GM12878 (cell line): ENCODE measurements around the gene TGM6.

ENCODE experiments used
- EGR1 ChIP-seq, 2 experiments: IDR thresholded peaks; 1 replicate in 1 of 2; 2 replicates in 1 of 2; pipeline ENCODE4 v1.6.1; 2011 to 2012; ENCODE audit warnings: low read depth in 2 of 2, low read length in 2 of 2, borderline replicate concordance in 1 of 2, mild to moderate bottlenecking in 1 of 2, moderate library complexity in 1 of 2
- FOXM1 ChIP-seq: IDR thresholded peaks from 2 replicates; pipeline ENCODE4 v1.6.1; 2012; ENCODE audit warnings: low read depth, mild to moderate bottlenecking, inconsistent platforms, low read length, moderate library complexity
- HDGF ChIP-seq: fragments of 450-650 bp; IDR thresholded peaks from 2 replicates; pipeline ENCODE4 v1.6.1; 2016; ENCODE audit warnings: antibody characterized with exemption
- NFYB ChIP-seq: IDR thresholded peaks from 2 replicates; pipeline ENCODE4 v1.6.1; 2011; ENCODE audit warnings: low read depth, mild to moderate bottlenecking, low read length, improper control_type of control experiment, moderate library complexity; ENCODE audit not compliant: insufficient read depth
- RAD51 ChIP-seq: fragments of 450-650 bp; IDR thresholded peaks from 2 replicates; pipeline ENCODE4 v1.6.1; 2016; ENCODE audit warnings: moderate library complexity, mild to moderate bottlenecking, inconsistent platforms
- RFX5 ChIP-seq: IDR thresholded peaks from 2 replicates; pipeline ENCODE4 v1.6.1; 2011; ENCODE audit warnings: low read depth, low read length, improper control_type of control experiment
- SREBF1 ChIP-seq: IDR thresholded peaks from 2 replicates; pipeline ENCODE4 v1.6.1; 2012; ENCODE audit warnings: mild to moderate bottlenecking, low read length
- SREBF2 ChIP-seq: IDR thresholded peaks from 2 replicates; pipeline ENCODE4 v1.6.1; 2012; ENCODE audit warnings: mild to moderate bottlenecking, low read length
- TF ChIP-seq, protein P1 (sequence below), 3 experiments: IDR thresholded peaks in 2 of 3; conservative IDR thresholded peaks in 1 of 3; 2 replicates each; pipeline ENCODE4 v1.5.1; 2011; ENCODE audit warnings: low read depth in 3 of 3, low read length in 3 of 3, mild to moderate bottlenecking in 3 of 3, control low read depth in 2 of 3, moderate library complexity in 2 of 3, inconsistent platforms in 1 of 3, mixed read lengths in 1 of 3; ENCODE audit not compliant: control insufficient read depth in 2 of 3, insufficient read depth in 1 of 3; ENCODE audit errors: extremely low read depth in 1 of 3
- TF ChIP-seq, protein P2 (sequence below): IDR thresholded peaks from 2 replicates; pipeline ENCODE4 v1.6.1; 2012; ENCODE audit warnings: low read depth, low read length, improper control_type of control experiment
- TF ChIP-seq, protein P3 (sequence below): IDR thresholded peaks from 2 replicates; pipeline ENCODE4 v1.6.1; 2011; ENCODE audit warnings: borderline replicate concordance, low read depth, mild to moderate bottlenecking, moderate library complexity, mixed read lengths, low read length; ENCODE audit not compliant: insufficient read depth; ENCODE audit errors: extremely low read length

DNA sequence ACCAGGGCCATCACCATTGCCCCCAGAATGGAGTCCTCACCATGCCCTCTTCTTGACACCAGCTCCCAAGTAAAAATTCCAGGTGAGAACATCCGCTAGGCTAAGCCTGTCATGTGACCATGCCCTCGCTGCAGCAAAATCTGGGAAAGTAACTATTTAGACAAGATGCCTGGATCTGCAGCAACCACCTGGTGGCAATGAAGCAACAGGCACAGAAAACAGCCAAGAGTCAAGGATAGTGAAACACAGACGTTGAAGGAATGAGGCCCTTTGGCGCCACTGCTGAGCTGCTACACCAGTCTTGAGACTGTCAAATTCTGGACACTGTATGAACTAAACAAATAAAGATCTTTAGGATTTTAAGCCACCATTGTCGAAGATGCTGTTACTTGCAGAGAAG, 30.1 kb upstream of the TGM6 start:
- TF ChIP-seq SREBF2 (no peak), FOXM1 (no peak), NFYB (no peak), RAD51 (no peak), HDGF (no peak), SREBF1 (no peak), RFX5 (no peak), EGR1 (IDR thresholded peaks at IDR 0.05; ENCODE audit: borderline replicate concordance in 1 of 2, low read depth in 2 of 2, low read length in 2 of 2) (no peak)
- TF ChIP-seq, protein P1, sequence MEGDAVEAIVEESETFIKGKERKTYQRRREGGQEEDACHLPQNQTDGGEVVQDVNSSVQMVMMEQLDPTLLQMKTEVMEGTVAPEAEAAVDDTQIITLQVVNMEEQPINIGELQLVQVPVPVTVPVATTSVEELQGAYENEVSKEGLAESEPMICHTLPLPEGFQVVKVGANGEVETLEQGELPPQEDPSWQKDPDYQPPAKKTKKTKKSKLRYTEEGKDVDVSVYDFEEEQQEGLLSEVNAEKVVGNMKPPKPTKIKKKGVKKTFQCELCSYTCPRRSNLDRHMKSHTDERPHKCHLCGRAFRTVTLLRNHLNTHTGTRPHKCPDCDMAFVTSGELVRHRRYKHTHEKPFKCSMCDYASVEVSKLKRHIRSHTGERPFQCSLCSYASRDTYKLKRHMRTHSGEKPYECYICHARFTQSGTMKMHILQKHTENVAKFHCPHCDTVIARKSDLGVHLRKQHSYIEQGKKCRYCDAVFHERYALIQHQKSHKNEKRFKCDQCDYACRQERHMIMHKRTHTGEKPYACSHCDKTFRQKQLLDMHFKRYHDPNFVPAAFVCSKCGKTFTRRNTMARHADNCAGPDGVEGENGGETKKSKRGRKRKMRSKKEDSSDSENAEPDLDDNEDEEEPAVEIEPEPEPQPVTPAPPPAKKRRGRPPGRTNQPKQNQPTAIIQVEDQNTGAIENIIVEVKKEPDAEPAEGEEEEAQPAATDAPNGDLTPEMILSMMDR (IDR thresholded peaks at IDR 0.05 in 2 of 3, conservative IDR thresholded peaks at IDR 0.05 in 1 of 3; ENCODE audit: control insufficient read depth in 2 of 3, extremely low read depth in 1 of 3, insufficient read depth in 1 of 3, low read depth in 3 of 3, low read length in 3 of 3), result no peak
- TF ChIP-seq, protein P2, sequence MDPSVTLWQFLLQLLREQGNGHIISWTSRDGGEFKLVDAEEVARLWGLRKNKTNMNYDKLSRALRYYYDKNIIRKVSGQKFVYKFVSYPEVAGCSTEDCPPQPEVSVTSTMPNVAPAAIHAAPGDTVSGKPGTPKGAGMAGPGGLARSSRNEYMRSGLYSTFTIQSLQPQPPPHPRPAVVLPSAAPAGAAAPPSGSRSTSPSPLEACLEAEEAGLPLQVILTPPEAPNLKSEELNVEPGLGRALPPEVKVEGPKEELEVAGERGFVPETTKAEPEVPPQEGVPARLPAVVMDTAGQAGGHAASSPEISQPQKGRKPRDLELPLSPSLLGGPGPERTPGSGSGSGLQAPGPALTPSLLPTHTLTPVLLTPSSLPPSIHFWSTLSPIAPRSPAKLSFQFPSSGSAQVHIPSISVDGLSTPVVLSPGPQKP, result no peak
- TF ChIP-seq, protein P3, sequence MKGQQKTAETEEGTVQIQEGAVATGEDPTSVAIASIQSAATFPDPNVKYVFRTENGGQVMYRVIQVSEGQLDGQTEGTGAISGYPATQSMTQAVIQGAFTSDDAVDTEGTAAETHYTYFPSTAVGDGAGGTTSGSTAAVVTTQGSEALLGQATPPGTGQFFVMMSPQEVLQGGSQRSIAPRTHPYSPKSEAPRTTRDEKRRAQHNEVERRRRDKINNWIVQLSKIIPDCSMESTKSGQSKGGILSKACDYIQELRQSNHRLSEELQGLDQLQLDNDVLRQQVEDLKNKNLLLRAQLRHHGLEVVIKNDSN, result no peak
